ENCODE measurements around the gene LTBP1. TPM values are rescaled to one million over a fixed set of nuclear protein-coding genes. Genes with fewer than 3 reads are reported as not detected.
A peak's percentile ranks its signal among the peaks of the same experiment; 100 is the strongest.

Gene LTBP1
- total RNA-seq, 3 donors from 2014 or later: 14.3 to 38.4 (median 33.6) TPM

DNA sequence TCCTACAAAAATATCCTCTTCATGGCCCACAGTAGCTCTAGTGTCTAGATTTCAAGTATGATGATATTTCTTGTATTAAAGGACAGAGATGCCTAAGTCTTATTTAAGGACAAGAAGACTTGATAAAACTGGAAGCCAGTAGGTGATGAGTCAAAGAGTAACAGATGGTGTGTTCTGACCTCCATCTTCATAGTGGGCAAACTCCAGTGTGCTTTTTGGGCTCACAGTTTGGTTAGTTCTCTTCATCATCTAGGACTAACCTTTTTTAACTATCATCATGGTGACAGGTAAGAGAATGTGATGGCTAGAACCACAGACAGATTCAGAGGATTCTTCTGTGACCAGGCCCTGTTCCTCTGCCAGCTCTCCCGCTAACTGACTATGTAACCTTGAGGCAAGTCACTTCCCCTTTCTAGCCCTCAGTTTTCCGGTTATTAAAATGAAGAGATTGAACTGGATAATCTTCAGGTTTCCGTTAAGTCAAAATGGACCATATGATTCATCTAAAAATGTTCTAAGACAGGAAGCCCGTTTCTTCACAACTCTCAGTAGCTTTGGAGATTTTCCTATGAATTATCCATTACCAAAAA is 389.4 kb downstream of the LTBP1 start:
- ATAC-seq (no peak), DNase-seq (no peak)
- Histone ChIP-seq H3K4me3 (no peak overlapping the region), H3K36me3 (ENCODE audit: low read depth) (no peaks in the 10 kb centered on the region), H3K9me3 (no peaks in the 10 kb centered on the region), H3K4me1 (ENCODE audit: low read depth) (no peaks in the 10 kb centered on the region)
- TF ChIP-seq CTCF (IDR thresholded peaks at IDR 0.05): no peak
- intact Hi-C loops (cut with DNase I, micrococcal nuclease): no loop called here

- no peak for TF ChIP-seq CTCF (IDR thresholded peaks at IDR 0.05)
- ATAC-seq: no peak
- intact Hi-C loops (cut with DNase I, micrococcal nuclease): no loop called here
- Histone ChIP-seq H3K9me3 (no peaks in the 10 kb centered on the region), H3K36me3 (ENCODE audit: low read depth) (no peaks in the 10 kb centered on the region), H3K4me1 (ENCODE audit: low read depth) (no peaks in the 10 kb centered on the region), H3K4me3 (no peak overlapping the region)
- no peak for DNase-seq
These were observed 390.7 kb downstream of the LTBP1 start for GRCh38 chr2:33337385-33337960.

DNA sequence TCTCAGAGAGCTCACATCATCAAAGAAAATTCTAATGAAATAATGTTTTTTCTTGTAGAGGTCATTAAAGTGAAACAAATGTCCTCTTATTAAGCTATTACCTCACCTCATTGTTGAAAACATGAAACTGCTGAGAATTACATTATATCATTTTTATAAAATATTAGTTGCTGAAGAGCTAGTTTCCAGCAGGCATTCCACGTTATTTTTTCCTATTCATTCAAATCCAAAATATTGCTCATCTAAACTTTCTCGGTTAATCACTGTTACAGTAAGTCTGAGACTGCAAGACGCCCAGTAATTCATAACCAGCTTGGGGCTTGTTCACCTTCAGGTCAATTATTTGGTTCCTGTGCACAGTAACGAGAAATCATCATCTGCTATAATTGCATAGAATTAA is 391.2 kb downstream of the LTBP1 start:
- Histone ChIP-seq H3K4me3 (no peak overlapping the region), H3K36me3 (ENCODE audit: low read depth) (no peaks in the 10 kb centered on the region), H3K9me3 (no peaks in the 10 kb centered on the region), H3K4me1 (ENCODE audit: low read depth) (no peaks in the 10 kb centered on the region)
- intact Hi-C loops (cut with DNase I, micrococcal nuclease): no loop called here
- ATAC-seq (no peak), DNase-seq (no peak)
- no peak for TF ChIP-seq CTCF (IDR thresholded peaks at IDR 0.05)

- no peaks in the 10 kb centered on the region for H3K9me3 ChIP-seq
- intact Hi-C loops (cut with DNase I, micrococcal nuclease): no loop called here
- DNase-seq (no peak), ATAC-seq (no peak)
- no peak overlapping the region for H3K4me3 ChIP-seq
- TF ChIP-seq CTCF (IDR thresholded peaks at IDR 0.05): no peak
- no peaks in the 10 kb centered on the region for H3K4me1 ChIP-seq (ENCODE audit: low read depth)
- no peaks in the 10 kb centered on the region for H3K36me3 ChIP-seq (ENCODE audit: low read depth)
These were observed 392.5 kb downstream of the LTBP1 start for GRCh38 chr2:33339269-33339668.

DNA sequence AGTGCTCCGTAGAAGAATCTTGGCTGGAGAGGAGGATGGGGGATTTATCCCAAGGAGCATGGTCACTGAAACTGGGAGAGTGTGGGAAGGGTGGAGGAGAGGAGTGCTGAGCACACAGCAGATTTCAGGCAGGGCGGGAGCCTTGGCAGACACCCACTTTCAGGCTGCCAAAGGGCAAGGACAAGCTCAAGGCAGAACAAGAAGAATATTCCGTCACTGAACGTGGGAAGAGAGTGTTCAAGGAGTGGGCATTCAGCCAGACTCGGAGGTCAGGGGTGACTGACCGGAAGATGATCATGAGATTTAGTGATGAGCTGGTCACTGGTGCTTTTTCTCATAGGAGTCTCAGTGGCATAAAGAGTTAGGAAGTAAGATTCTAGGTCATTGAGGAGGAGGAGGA is 393.5 kb downstream of the LTBP1 start:
- TF ChIP-seq CTCF (IDR thresholded peaks at IDR 0.05): no peak
- no peaks in the 10 kb centered on the region for H3K4me1 ChIP-seq (ENCODE audit: low read depth)
- no peaks in the 10 kb centered on the region for H3K9me3 ChIP-seq
- ATAC-seq (no peak), DNase-seq (peak; percentile 18 to 59 (median 34))
- no peaks in the 10 kb centered on the region for H3K36me3 ChIP-seq (ENCODE audit: low read depth)
- H3K4me3 ChIP-seq: no peak overlapping the region
- intact Hi-C loops (cut with DNase I, micrococcal nuclease): no loop called here

All from mucosa of descending colon (tissue), 3 donors.